GM10266 (cell line): ENCODE measurements around the gene AADACL4.

Experiments used
- DNase-seq: peaks from one replicate; pipeline ENCODE4 v3.0.0; 2012; ENCODE audit errors: extremely low spot score
- TF ChIP-seq, protein P1 (sequence below): IDR thresholded peaks from 2 replicates; pipeline ENCODE4 v1.5.1; 2012; ENCODE audit warnings: mild to moderate bottlenecking, low read depth; ENCODE audit not compliant: control insufficient read depth, insufficient read depth; ENCODE audit errors: missing control alignments

The AADACL4 gene

DNA sequence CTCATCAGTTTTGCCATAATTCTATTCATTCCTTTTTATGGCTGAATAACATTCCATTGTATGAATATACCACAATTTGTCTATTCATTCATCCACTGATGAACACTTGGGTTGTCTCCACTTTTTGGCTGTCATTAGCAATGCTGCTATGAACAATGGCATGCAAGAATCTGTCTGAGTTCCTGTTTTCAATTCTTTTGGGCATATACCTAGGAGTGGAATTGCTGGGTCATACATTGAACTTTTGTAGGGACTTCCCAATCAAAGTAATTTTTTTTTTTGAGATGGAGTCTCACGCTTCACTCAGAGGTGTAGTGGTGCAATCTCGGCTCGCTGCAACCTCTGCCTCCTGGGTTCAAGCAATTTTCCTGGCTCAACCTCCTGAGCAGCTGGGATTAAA is 34.9 kb downstream of the AADACL4 start:
- TF ChIP-seq, protein P1, sequence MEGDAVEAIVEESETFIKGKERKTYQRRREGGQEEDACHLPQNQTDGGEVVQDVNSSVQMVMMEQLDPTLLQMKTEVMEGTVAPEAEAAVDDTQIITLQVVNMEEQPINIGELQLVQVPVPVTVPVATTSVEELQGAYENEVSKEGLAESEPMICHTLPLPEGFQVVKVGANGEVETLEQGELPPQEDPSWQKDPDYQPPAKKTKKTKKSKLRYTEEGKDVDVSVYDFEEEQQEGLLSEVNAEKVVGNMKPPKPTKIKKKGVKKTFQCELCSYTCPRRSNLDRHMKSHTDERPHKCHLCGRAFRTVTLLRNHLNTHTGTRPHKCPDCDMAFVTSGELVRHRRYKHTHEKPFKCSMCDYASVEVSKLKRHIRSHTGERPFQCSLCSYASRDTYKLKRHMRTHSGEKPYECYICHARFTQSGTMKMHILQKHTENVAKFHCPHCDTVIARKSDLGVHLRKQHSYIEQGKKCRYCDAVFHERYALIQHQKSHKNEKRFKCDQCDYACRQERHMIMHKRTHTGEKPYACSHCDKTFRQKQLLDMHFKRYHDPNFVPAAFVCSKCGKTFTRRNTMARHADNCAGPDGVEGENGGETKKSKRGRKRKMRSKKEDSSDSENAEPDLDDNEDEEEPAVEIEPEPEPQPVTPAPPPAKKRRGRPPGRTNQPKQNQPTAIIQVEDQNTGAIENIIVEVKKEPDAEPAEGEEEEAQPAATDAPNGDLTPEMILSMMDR = no peak
- no peak for DNase-seq

- TF ChIP-seq, protein P1 = no peak
- no peak for DNase-seq
Observed at GRCh38 chr1:12690156-12690555, 46.3 kb downstream of the AADACL4 start.

DNA sequence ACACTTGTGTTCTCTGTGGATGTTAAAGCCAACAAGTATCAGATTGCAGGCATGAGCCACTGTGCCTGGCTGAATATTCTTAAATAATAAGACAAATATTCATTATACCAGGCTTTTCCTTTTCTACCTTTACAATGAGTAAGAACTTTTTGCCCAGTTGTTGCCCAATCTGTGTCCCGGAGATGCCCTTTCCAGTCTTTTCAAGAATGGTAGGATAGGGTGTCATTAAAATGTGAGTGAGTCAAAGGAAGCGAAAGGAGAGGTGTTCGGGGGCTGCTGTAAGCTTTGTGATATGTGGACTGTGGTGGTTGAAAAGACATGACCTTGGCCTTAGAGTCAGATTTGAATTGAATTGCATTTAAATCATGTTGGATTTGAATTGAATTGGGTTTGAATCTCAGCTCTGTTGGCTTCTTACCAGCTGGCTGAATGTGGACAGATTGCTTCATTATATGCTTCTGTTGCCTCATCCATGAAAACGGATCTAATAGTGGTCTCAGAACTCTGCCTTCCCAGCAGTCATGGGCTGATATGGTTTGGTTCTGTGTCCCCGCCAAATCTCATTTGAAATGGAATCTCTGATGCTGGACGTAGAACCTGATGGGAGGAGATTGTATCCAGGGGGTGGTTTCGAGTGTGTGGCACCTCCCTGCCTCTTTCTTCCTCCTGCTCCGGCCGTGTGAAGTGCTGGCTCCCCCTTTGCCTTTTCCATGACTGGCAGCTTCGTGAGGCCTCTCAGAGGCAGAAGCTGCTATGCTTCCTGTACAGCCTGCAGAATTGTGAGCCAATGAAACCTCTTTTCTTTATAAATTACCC is 49.3 kb downstream of the AADACL4 start:
- TF ChIP-seq, protein P1 = no peak
- DNase-seq = no peak

DNA sequence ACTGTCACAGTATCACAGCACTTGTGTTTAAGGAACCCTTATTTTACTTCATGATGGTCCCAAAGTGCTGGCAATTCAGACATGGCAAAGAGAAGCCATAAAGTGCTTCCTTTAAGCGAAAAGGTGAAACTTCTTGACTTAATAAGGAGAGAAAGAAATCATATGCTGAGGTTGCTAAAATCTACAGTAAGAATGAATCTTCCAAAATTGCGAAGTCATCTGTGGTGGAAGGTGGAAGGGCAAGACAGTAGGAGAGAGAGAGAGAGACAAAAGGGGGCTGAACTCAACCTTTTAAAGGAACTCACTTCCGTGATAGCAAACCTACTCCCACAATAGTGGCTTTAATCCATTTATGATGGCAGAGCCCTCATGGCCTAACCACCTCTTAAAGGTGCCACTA is 52.8 kb downstream of the AADACL4 start:
- no peak for DNase-seq
- TF ChIP-seq, protein P1 = no peak

DNA sequence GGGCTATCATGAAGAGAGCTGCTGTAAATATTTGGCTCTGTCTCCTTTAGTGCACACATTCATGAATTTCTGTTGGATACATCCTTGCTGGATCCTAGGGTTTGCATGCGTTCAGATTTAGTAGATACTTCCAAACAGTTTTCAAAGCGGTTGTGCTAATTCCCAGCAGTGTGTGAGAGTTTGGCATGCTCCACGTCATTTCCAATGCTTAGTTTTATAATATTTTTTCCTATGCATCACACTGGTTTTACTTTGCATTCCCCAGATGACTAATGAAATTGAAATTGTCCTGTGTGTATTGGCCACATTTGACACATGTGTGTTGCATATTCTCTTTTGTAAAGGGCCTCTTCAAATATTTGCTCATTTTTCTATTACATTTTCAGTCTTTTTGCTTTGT is 53.5 kb downstream of the AADACL4 start:
- no peak for DNase-seq
- TF ChIP-seq, protein P1 = no peak

DNA sequence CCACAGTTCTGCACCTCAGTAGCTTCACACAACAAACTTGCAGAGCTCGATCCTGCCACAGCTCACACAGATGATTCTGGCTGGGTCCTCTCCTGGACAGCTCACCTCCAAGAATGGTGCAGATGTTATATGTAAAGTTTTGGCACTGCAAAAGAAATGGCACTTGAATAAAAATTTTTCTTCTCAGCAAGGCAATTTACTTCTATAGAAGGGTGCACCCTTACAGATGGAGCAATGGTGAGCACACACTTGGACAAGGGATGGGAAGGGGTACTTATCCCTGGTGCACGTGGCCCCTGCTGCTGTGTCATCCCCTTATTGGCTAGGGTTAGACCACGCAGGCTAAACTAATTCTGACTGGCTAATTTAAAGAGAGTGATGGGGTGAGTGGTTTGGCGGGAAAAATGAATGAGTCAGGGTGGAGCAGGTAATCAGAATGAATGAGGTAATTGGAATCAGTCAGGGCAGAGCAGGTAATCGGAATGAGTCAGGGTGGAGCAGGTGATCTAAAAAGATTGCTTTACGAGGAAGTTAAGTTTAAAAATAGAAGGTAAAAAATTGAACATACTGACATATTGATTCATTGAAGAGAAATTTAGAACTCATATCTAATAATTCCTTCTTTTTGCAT is 60.1 kb downstream of the AADACL4 start:
- TF ChIP-seq, protein P1 = no peak

GRCh38 chr1:12706061-12706460 is 62.2 kb downstream of the AADACL4 start:
- TF ChIP-seq, protein P1 = no peak
- no peak for DNase-seq

More for the DNA sequence above, 60.1 kb downstream of the AADACL4 start:
- no peak for DNase-seq
